ENCODE measurements around the gene EIF1AD.

DNA sequence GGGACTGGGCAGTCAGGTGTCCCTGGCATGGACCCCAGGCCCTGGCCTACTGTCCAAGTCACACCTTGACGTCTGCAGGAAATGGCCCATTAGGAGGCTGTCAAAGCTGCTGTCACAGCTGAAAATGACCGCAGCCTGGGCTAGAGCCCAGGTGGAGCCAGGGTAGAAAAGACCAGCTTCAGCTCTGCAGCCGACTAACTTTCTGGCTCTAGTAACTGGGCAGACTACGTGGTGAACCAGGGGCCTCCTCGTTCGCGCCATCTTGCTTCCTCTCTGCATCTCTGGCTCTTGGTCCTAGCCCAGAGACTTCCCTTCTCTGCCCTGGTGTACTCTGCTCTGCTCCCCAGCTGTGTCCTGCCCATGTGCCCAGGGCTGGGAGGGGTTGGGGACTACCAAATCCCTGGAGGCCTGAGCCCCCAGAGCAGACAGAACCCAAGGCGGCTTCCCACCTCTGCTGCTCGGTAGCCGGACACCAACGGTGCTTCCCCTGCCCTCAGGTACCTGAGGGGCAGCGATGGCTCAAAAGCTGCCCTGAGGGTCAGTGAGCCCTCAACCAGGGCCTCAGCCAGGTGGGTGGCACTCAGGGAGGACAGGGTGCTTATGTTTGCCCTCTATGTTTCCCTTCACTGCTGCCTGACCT, 20.7 kb downstream of the EIF1AD start:
- no peak for TF ChIP-seq ZNF274 (IDR thresholded peaks at IDR 0.05; ENCODE audit: borderline replicate concordance, extremely low read depth, low read length)
- TF ChIP-seq, protein P1, sequence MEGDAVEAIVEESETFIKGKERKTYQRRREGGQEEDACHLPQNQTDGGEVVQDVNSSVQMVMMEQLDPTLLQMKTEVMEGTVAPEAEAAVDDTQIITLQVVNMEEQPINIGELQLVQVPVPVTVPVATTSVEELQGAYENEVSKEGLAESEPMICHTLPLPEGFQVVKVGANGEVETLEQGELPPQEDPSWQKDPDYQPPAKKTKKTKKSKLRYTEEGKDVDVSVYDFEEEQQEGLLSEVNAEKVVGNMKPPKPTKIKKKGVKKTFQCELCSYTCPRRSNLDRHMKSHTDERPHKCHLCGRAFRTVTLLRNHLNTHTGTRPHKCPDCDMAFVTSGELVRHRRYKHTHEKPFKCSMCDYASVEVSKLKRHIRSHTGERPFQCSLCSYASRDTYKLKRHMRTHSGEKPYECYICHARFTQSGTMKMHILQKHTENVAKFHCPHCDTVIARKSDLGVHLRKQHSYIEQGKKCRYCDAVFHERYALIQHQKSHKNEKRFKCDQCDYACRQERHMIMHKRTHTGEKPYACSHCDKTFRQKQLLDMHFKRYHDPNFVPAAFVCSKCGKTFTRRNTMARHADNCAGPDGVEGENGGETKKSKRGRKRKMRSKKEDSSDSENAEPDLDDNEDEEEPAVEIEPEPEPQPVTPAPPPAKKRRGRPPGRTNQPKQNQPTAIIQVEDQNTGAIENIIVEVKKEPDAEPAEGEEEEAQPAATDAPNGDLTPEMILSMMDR (IDR thresholded peaks at IDR 0.05; ENCODE audit: control extremely low read depth in 1 of 3, insufficient read depth in 1 of 3, low read depth in 1 of 3, low read length in 3 of 3) = no peak
- TF ChIP-seq YY1 (IDR thresholded peaks at IDR 0.05; ENCODE audit: low read depth, low read length) = no peak
- TF ChIP-seq, protein P2, sequence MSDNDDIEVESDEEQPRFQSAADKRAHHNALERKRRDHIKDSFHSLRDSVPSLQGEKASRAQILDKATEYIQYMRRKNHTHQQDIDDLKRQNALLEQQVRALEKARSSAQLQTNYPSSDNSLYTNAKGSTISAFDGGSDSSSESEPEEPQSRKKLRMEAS (IDR thresholded peaks at IDR 0.05) = no peak
- no peak for TF ChIP-seq POLR2A (IDR thresholded peaks at IDR 0.05; ENCODE audit: control extremely low read depth in 1 of 2, low read depth in 2 of 2, low read length in 2 of 2)
- no peak for TF ChIP-seq TAF1 (IDR thresholded peaks at IDR 0.05; ENCODE audit: low read depth, low read length)
- no peak for TF ChIP-seq RFX5 (IDR thresholded peaks at IDR 0.05; ENCODE audit: borderline replicate concordance, low read depth, low read length)
- TF ChIP-seq MAFK (IDR thresholded peaks at IDR 0.05; ENCODE audit: low read depth, low read length) = no peak
- TF ChIP-seq FOSL1 (IDR thresholded peaks at IDR 0.05; ENCODE audit: insufficient read depth, low read depth, low read length) = no peak

Measured in H1 (cell line).